ENCODE data around the gene NAA20. TPM values are rescaled to one million over a fixed set of nuclear protein-coding genes. Genes with fewer than 3 reads are reported as not detected.

The NAA20 gene
- total RNA-seq, 3 donors from 2014 or later (not counting 1 experiment from before 2014, with no cell fraction given), result 20.8 to 25.1 (median 23.8) TPM

- no peaks in the 10 kb centered on the region for H3K36me3 ChIP-seq (ENCODE audit: control insufficient read depth, insufficient read depth, low read length)
- no peaks in the 10 kb centered on the region for H3K4me1 ChIP-seq (ENCODE audit: control insufficient read depth, insufficient read depth, low read length)
- peaks cover 8 to 14% of the 10 kb centered on the region in 2 donors for H3K27me3 Mint-ChIP-seq (ENCODE audit: low read depth in 2 of 2)
- no peak overlapping the region for H3K4me3 ChIP-seq (ENCODE audit: low read length)
- no peaks in the 10 kb centered on the region for H3K9me3 Mint-ChIP-seq
- no peak for DNase-seq
- no peak for ATAC-seq
- no peak overlapping the region for H3K4me3 Mint-ChIP-seq
- H3K4me1 Mint-ChIP-seq, result no peaks in the 10 kb centered on the region
- no peaks in the 10 kb centered on the region for H3K36me3 Mint-ChIP-seq
- WGBS (ENCODE audit: insufficient coverage), result 88% methylated on average over 1 of the region's 1 CpG
- H3K27ac Mint-ChIP-seq, result no peak overlapping the region
- no peak overlapping the region for H3K27ac ChIP-seq (ENCODE audit: low read length)
- intact Hi-C loops (cut with micrococcal nuclease), result no loop called here
- TF ChIP-seq CTCF (IDR thresholded peaks at IDR 0.05), result no peak
- H3K27me3 ChIP-seq (ENCODE audit: control insufficient read depth, insufficient read depth, low read length), result no peaks in the 10 kb centered on the region
- H3K9me3 ChIP-seq (ENCODE audit: control insufficient read depth, insufficient read depth, low read length), result no peaks in the 10 kb centered on the region
Measured at GRCh38 chr20:19991308-19991707, 25.9 kb upstream of the NAA20 start.

DNA sequence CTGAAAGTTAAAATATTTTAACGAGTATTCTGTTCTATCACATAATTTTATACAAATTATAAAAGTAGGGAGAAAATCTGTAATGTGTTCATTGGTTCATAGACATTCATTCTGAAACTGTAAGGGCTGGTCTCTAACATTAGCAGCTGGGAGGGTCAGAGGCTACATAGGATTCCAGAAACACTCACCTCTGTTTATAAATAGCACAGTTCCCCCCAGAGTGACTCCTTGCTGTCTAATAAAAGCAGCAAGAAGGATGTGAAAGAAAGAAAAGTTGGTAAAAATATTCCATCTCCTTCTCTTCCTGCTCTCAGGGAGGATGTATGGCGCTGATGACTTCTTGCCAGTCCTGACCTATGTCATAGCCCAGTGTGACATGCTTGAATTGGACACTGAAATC, 25.3 kb upstream of the NAA20 start:
- H3K27ac ChIP-seq (ENCODE audit: low read length), result no peak overlapping the region
- peaks cover 8 to 14% of the 10 kb centered on the region in 2 donors for H3K27me3 Mint-ChIP-seq (ENCODE audit: low read depth in 2 of 2)
- H3K9me3 Mint-ChIP-seq, result no peaks in the 10 kb centered on the region
- no peak overlapping the region for H3K4me3 Mint-ChIP-seq
- no peak overlapping the region for H3K4me3 ChIP-seq (ENCODE audit: low read length)
- no peaks in the 10 kb centered on the region for H3K36me3 ChIP-seq (ENCODE audit: control insufficient read depth, insufficient read depth, low read length)
- H3K4me1 Mint-ChIP-seq, result no peaks in the 10 kb centered on the region
- H3K27ac Mint-ChIP-seq, result no peak overlapping the region
- TF ChIP-seq CTCF (IDR thresholded peaks at IDR 0.05), result no peak
- intact Hi-C loops (cut with micrococcal nuclease), result no loop called here
- no peaks in the 10 kb centered on the region for H3K4me1 ChIP-seq (ENCODE audit: control insufficient read depth, insufficient read depth, low read length)
- H3K27me3 ChIP-seq (ENCODE audit: control insufficient read depth, insufficient read depth, low read length), result no peaks in the 10 kb centered on the region
- DNase-seq (no peak), ATAC-seq (no peak)
- H3K36me3 Mint-ChIP-seq, result no peaks in the 10 kb centered on the region
- 93% methylated on average over 1 of the region's 2 CpGs for WGBS (ENCODE audit: insufficient coverage)
- no peaks in the 10 kb centered on the region for H3K9me3 ChIP-seq (ENCODE audit: control insufficient read depth, insufficient read depth, low read length)

DNA sequence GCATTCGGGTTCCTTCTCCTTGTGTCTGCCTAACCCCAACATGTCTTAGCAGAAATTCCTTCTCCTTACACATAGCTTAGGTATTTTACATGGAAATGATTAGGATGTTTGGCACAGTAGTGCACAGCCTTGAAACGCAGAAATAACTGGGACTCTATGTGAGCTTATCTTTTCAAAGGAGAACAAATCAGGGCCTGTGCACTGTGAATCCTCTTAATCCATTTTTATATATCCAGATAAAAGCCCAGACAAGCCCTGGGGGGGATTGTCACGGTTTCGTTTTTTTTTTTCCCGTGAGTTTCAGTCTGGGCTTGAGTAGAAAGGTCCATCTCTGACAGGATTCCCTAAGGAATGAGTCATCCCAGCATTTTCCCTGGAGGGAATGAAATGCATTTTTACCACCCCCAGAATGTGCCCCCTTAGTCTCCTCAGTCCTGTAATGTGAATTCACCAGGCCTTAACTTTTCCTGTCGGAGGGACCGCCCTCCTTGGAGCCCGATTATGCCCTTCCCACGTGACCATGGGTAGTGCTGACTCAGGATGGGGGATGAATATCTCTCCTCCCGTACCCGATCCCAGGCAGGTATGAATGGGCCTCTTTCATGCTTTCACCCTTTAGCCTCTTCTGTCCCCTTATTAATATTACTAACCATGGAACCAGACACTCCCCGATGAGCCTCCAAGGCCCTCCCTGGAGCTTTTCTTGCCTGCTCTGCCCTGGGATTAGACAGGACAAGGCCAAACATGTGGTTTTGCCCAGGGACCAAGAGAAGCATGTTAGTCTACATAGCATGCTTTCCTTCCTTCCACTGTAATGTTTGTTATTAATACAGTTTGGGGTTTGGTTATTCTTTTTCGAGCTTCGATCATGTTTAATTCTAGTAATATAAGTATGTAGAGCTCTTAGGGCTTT, 23.9 kb upstream of the NAA20 start:
- H3K4me3 Mint-ChIP-seq, result no peak overlapping the region
- H3K27me3 Mint-ChIP-seq (ENCODE audit: low read depth in 2 of 2), result peaks cover 8 to 14% of the 10 kb centered on the region in 2 donors
- no peak overlapping the region for H3K4me3 ChIP-seq (ENCODE audit: low read length)
- H3K27ac ChIP-seq (ENCODE audit: low read length), result no peak overlapping the region
- ATAC-seq, result no peak
- no peak for TF ChIP-seq CTCF (IDR thresholded peaks at IDR 0.05)
- no peak overlapping the region for H3K27ac Mint-ChIP-seq
- no peaks in the 10 kb centered on the region for H3K36me3 ChIP-seq (ENCODE audit: control insufficient read depth, insufficient read depth, low read length)
- no peaks in the 10 kb centered on the region for H3K9me3 ChIP-seq (ENCODE audit: control insufficient read depth, insufficient read depth, low read length)
- no peaks in the 10 kb centered on the region for H3K27me3 ChIP-seq (ENCODE audit: control insufficient read depth, insufficient read depth, low read length)
- intact Hi-C loops (cut with micrococcal nuclease), result no loop called here
- no peaks in the 10 kb centered on the region for H3K9me3 Mint-ChIP-seq
- H3K4me1 ChIP-seq (ENCODE audit: control insufficient read depth, insufficient read depth, low read length), result no peaks in the 10 kb centered on the region
- no peaks in the 10 kb centered on the region for H3K4me1 Mint-ChIP-seq
- no peak for DNase-seq
- 90% methylated on average over 13 of the region's 14 CpGs for WGBS (ENCODE audit: insufficient coverage)
- H3K36me3 Mint-ChIP-seq, result no peaks in the 10 kb centered on the region

All from natural killer cell (primary cell).